Activated naive CD4-positive, alpha-beta T cell treated with anti-CD3 and anti-CD28 coated beads for 36 hours (primary cell): ENCODE measurements around the gene HPGDS. TPM values are rescaled to one million over a fixed set of nuclear protein-coding genes. Genes with fewer than 3 reads are reported as not detected.
"Not testable (repeated sequence)": the region's sequence is repeated elsewhere in the genome, so short reads cannot be mapped to it uniquely, and the experiment has no call there.

Experiments used
- CTCF ChIA-PET: fragments of 350-600 bp; sonication (Branson Sonifier 250); formaldehyde crosslinking; loops from one replicate; lab custom pipeline; 2021; ENCODE audit warnings: antibody characterized with exemption; lab: Charles Lee
- DNase-seq: peaks from one replicate; pipeline ENCODE4 v3.0.0-alpha.2; 2020
- H3K27ac Mint-ChIP-seq: one replicate; pipeline ENCODE4 v1.8.0; 2021; ENCODE audit warnings: mild to moderate bottlenecking, mixed read lengths
- H3K27me3 Mint-ChIP-seq: one replicate; pipeline ENCODE4 v1.8.0; 2021; ENCODE audit warnings: low read depth, mixed read lengths
- H3K36me3 Mint-ChIP-seq: one replicate; pipeline ENCODE4 v1.8.0; 2021; ENCODE audit warnings: low read depth, mixed read lengths
- H3K4me1 Mint-ChIP-seq: one replicate; pipeline ENCODE4 v1.8.0; 2021; ENCODE audit warnings: low read depth, mixed read lengths
- H3K4me3 Mint-ChIP-seq: one replicate; pipeline ENCODE4 v1.8.0; 2021; ENCODE audit warnings: mild to moderate bottlenecking, moderate library complexity, mixed read lengths
- H3K9me3 Mint-ChIP-seq: one replicate; pipeline ENCODE4 v1.8.0; 2021; ENCODE audit warnings: mixed read lengths
- intact Hi-C: fragments of 100-400 bp; cut with micrococcal nuclease; formaldehyde crosslinking; loops from one replicate; pipeline ENCODE4 v1.15.1; 2023
- total RNA-seq, 2 experiments: library from RNA; stranded (reverse); gene quantifications; one replicate each; pipeline ENCODE4 v1.2.3, GENCODE V29; 2021

HPGDS gene
- not detected for total RNA-seq

DNA sequence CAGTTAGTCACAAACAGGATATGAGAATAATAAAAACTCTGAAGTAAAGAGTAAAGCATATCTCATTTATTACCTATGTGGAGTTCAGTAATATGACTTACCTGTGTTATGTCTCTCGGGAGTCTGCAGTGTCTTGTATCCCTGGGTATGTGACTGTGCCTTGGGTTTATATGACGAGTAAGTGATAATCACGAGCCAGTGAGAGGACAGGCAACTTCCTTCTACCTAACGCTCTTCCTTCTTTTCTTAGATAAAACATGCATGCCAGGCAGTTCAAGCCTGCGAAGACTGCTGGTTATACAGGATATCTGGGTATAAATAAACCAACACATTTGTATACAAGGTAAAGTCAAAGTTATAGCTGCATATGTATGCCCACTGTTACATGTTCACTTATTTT, at the start of gene HPGDS:
TSS of gene HPGDS (minus strand) at position 143 of the 400 bp plus-strand sequence. CDS start 8,207 bp downstream, outside the sequence.
- H3K4me3 Mint-ChIP-seq = no peak within 1 kb of the TSS
- intact Hi-C loops = no loop called here
- H3K27me3 Mint-ChIP-seq = peaks cover 7% of the 10 kb centered on the region
- no peaks in the 10 kb centered on the region for H3K36me3 Mint-ChIP-seq
- H3K4me1 Mint-ChIP-seq = peaks cover 30% of the 10 kb centered on the region
- no peaks in the 10 kb centered on the region for H3K9me3 Mint-ChIP-seq
- no peak for DNase-seq
- H3K27ac Mint-ChIP-seq = no peak within 1 kb of the TSS
- CTCF ChIA-PET = interaction anchor here (1.3 kb wide), 1 partner anchor 36 kb away, joined by 6 read pairs; no protein-coding TSS in a partner anchor

DNA sequence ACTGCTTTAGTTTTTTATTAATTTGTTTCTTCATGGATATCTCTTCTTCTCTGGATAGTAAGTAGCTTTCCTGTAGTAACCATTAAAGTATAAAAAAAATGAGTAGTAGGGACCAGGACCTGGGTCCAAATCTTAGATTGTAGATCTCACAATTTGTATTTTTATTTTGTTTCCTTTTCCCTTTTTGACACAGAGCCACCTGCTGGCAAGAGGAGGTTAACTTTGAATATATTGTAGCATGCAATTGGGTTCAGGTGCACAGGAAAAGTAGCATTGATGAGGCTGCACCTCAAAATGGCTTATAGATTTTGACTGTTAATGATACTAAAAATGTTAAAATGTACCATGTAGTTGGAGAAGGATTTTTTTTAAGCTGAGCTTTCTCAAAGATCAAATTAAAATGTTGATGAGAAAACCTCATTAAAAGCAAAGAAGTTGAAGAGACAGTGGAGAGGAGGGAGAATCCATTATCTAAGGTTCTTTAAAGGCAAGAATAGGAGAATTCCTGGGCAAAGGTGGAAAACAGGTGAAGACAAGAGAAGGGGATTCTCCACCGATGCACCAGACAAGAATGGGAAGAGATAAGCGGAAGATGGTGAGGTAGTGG, 48.3 kb upstream of the HPGDS start:
- DNase-seq = peak; percentile 47
- H3K4me3 Mint-ChIP-seq = no peak overlapping the region
- H3K9me3 Mint-ChIP-seq = no peaks in the 10 kb centered on the region
- no peaks in the 10 kb centered on the region for H3K36me3 Mint-ChIP-seq
- H3K27me3 Mint-ChIP-seq = peaks cover 7% of the 10 kb centered on the region
- intact Hi-C loops = loop anchor here (1.0 to 5.0 kb wide), 4 partner anchors 52 to 600 kb away; no protein-coding TSS in a partner anchor
- no peaks in the 10 kb centered on the region for H3K4me1 Mint-ChIP-seq
- CTCF ChIA-PET = interaction anchor here (1.1 to 2.6 kb wide), 4 partner anchors 57 to 88 kb away, joined by 3 to 15 read pairs (median 6); no protein-coding TSS in a partner anchor
- H3K27ac Mint-ChIP-seq = no peak overlapping the region

DNA sequence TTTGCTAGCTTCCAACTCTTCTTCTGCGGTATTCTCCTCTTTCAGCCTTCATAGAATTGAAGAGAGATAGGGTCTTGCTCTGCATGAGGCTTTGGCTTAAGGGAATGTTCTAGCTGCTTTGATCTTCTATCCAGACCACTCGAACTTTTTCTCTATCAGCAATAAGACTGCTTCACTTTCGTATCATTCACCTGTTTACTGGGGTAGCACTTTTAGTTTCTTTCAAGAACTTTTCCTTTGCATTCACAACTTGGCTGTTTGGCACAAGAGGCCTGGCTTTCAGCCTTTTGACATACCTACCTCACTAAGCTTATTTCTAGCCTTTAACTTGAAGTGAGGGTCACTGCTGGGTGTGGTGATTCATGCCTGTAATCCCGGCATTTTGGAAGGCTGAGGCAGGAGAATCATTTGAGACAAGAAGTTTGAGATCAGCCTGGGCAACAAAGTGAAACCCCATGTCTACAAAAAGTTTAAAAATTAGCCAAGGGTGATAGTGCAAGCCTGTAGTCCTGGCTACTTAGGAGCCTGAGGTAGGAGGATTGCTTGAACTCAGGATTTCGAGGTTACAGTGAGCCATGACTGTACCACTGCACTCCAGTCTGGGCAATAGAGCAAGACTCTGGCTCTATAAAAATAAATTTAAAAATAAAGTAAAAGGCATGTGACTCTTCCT, 47.1 kb upstream of the HPGDS start:
- intact Hi-C loops = loop anchor here (1.0 to 5.0 kb wide), 3 partner anchors 51 to 492 kb away; no protein-coding TSS in a partner anchor
- CTCF ChIA-PET = interaction anchor here (0.6 to 2.6 kb wide), 6 partner anchors 56 to 230 kb away, joined by 3 to 15 read pairs (median 6); no protein-coding TSS in a partner anchor
- Mint-ChIP-seq H3K4me3 (no peak overlapping the region), H3K27ac (no peak overlapping the region), H3K27me3 (peaks cover 7% of the 10 kb centered on the region), H3K36me3 (no peaks in the 10 kb centered on the region), H3K9me3 (no peaks in the 10 kb centered on the region), H3K4me1 (no peaks in the 10 kb centered on the region)
- no peak for DNase-seq

DNA sequence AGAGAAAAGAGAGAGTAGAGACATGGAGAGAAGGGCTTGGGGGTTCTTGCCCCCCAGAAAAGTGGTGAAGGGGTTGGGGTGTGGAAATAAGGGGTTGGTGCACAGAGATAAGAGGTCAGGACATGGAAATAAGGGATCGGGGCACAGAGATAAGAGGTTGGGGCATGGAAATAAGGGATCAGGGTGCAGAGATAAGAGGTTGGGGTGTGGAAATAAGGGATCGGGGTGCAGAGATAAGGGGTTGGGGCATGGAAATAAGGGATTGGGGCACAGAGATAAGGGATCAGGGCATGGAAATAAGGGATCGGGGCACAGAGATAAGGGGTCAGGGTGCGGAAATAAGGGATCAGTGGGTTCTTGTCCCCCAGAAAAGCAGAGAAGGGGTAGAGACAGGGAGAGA, 45.3 kb upstream of the HPGDS start:
- H3K36me3 Mint-ChIP-seq, DNase-seq, H3K4me3 Mint-ChIP-seq, intact Hi-C loops, CTCF ChIA-PET, H3K27me3 Mint-ChIP-seq, H3K27ac Mint-ChIP-seq, H3K9me3 Mint-ChIP-seq, H3K4me1 Mint-ChIP-seq: not testable (repeated sequence)

DNA sequence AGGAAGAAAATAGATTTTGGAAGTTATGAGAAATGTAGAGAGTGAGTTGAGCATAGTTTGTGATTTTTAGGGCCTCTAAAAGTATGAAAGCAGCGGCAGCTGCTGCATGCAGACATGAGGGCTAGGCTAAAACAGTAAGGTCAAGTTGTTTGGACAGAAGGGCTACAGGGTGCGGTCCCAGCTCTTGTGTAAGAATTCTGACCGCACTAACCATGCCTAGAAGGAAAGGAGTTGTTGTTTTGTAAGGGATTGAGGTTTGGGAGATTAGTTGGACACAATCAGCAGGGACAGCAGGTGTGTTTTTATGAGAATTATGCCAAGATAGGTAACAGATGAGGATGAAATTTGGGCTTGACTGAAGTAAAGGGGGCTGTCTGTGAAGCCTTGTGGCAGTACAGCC, 42.8 kb upstream of the HPGDS start:
- H3K27me3 Mint-ChIP-seq, H3K27ac Mint-ChIP-seq, H3K4me1 Mint-ChIP-seq, intact Hi-C loops, H3K4me3 Mint-ChIP-seq, DNase-seq, H3K9me3 Mint-ChIP-seq, H3K36me3 Mint-ChIP-seq: not testable (repeated sequence)
- CTCF ChIA-PET = interaction anchor here (0.6 kb wide), 1 partner anchor 19 kb away, joined by 5 read pairs; no protein-coding TSS in a partner anchor

DNA sequence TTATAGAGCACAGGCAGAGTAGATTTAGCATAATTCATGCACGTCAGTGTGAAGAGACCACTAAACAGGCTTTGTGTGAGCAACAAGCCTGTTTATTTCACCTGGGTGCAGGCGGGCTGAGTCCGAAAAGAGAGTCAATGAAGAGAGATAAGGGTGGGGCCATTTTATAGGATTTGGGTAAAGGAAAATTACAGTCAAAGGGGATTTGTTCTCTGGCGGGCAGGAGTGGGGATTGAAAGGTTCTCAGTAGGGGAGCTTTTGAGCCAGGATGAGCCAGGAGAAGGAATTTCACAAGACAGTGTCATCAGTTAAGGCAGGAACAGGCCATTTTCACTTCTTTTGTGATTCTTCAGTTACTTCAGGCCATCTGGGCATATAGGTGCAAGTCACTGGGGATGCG, 40.3 kb upstream of the HPGDS start:
- CTCF ChIA-PET, H3K4me1 Mint-ChIP-seq, H3K36me3 Mint-ChIP-seq, DNase-seq, H3K4me3 Mint-ChIP-seq, H3K27me3 Mint-ChIP-seq, H3K27ac Mint-ChIP-seq, intact Hi-C loops, H3K9me3 Mint-ChIP-seq: not testable (repeated sequence)

DNA sequence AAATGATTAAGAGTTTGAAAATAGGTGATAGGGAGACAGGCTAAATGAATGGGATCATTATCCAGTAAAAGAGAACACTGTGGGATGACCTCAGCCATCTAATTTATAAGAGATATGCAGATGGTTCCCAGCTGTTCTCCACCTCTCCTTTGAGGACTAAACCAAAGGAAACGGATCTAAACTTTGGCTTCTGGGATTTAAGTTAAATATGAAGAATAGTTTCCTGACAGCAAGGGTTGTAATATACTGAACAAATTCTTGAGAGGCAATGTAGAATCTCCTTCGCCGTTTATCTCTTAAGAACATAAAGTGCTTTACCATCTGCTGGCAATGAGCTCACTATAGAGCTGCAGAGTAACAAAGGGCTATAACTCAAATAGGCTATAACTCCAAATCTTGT, 35.4 kb upstream of the HPGDS start:
- Mint-ChIP-seq H3K36me3 (no peaks in the 10 kb centered on the region), H3K27ac (no peak overlapping the region), H3K27me3 (peaks cover 5% of the 10 kb centered on the region), H3K4me3 (no peak overlapping the region), H3K9me3 (no peaks in the 10 kb centered on the region), H3K4me1 (no peaks in the 10 kb centered on the region)
- intact Hi-C loops = no loop called here
- CTCF ChIA-PET = interaction anchor here (1.2 kb wide), 1 partner anchor 29 kb away, joined by 4 read pairs; no protein-coding TSS in a partner anchor
- DNase-seq = no peak

DNA sequence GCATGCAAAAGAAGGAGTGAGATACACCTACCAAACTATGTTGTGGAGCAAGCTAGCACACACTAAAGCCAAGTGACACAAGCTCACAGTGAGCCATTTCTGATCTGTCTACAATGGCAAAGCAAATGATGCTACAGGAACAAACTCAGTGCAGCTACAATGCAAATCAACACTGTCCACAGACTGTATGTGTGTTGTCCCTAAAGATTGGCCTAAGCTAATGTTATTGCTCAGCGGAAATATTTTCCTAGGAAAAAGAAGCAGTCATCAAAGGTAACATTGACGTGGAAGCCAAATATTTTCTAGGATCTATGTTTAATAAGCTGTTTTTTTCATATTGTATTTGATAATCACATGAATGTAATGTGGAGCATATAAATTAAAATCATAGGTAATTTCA, 34.7 kb upstream of the HPGDS start:
- intact Hi-C loops = no loop called here
- CTCF ChIA-PET = interaction anchor here (1.2 kb wide), 2 partner anchors 30 to 71 kb away, joined by 3 to 4 read pairs; no protein-coding TSS in a partner anchor
- Mint-ChIP-seq H3K9me3 (no peaks in the 10 kb centered on the region), H3K4me1 (no peaks in the 10 kb centered on the region), H3K27ac (no peak overlapping the region), H3K36me3 (no peaks in the 10 kb centered on the region), H3K4me3 (no peak overlapping the region), H3K27me3 (peaks cover 5% of the 10 kb centered on the region)
- DNase-seq = no peak

DNA sequence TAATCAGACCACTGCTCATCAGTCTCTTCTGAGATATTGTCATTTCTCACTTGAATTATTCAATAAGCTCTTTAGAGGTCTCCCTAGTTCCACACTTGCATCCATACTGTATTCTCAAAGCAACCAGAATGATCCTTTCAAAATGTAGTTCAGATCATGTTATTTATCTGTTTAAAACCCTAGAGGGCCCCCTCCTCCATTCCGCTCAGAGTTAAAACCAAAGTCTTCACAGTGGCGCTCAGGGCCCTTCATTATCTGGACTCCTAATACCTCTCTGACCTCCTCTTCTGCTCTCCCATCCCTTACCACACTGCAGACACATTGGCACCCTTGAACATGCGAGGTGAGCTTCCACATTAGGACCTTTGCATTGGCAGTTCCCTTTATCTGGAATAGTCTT, 32.7 kb upstream of the HPGDS start:
- H3K27ac Mint-ChIP-seq = no peak overlapping the region
- H3K4me1 Mint-ChIP-seq = no peaks in the 10 kb centered on the region
- intact Hi-C loops = no loop called here
- H3K4me3 Mint-ChIP-seq = no peak overlapping the region
- peaks cover 6% of the 10 kb centered on the region for H3K27me3 Mint-ChIP-seq
- no peaks in the 10 kb centered on the region for H3K36me3 Mint-ChIP-seq
- H3K9me3 Mint-ChIP-seq = no peaks in the 10 kb centered on the region
- DNase-seq = no peak
- CTCF ChIA-PET = no interaction called here

DNA sequence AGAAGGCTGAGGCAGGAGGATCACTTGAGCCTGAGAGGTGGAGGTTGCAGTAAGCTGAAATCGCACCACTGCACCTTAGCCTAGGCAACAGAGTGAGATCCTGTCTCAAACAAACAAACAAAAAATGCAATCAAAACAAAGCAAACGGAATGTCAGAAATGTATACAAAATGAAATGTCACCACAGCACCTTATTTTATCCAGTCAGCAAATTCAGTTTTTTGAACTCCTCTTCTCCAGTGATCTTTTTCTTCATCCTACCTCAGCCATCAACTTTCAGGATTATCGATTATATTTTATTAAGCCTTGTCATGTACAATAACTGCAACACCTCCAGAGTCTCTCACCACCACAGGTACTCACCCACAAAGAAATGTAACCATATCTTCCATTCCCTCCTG, 31.1 kb upstream of the HPGDS start:
- DNase-seq = no peak
- intact Hi-C loops = no loop called here
- CTCF ChIA-PET = no interaction called here
- H3K9me3 Mint-ChIP-seq = no peaks in the 10 kb centered on the region
- no peak overlapping the region for H3K4me3 Mint-ChIP-seq
- no peaks in the 10 kb centered on the region for H3K4me1 Mint-ChIP-seq
- no peaks in the 10 kb centered on the region for H3K36me3 Mint-ChIP-seq
- H3K27ac Mint-ChIP-seq = no peak overlapping the region
- peaks cover 10% of the 10 kb centered on the region for H3K27me3 Mint-ChIP-seq

DNA sequence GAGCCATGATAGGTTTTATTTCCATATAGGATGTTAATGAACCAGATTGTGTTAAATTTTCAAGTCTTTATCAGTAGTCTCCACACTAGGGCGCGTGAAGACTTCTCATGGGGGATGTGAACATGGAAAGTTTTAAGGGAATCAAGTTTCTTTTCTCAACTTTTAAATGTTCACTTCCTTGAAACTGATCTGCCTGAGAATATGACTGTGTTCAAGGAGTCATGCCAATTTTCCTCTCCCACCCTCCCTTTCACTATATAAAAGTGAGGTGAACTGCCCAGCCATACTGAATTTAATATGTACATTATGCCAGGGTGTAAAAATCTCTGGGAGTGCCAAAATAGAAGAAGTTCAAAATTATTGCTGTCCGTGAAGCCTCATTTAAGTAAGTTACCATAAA, 30.4 kb upstream of the HPGDS start:
- CTCF ChIA-PET = no interaction called here
- intact Hi-C loops = no loop called here
- no peak overlapping the region for H3K27ac Mint-ChIP-seq
- no peak for DNase-seq
- H3K36me3 Mint-ChIP-seq = no peaks in the 10 kb centered on the region
- H3K9me3 Mint-ChIP-seq = no peaks in the 10 kb centered on the region
- H3K4me1 Mint-ChIP-seq = no peaks in the 10 kb centered on the region
- H3K4me3 Mint-ChIP-seq = no peak overlapping the region
- peaks cover 12% of the 10 kb centered on the region for H3K27me3 Mint-ChIP-seq

DNA sequence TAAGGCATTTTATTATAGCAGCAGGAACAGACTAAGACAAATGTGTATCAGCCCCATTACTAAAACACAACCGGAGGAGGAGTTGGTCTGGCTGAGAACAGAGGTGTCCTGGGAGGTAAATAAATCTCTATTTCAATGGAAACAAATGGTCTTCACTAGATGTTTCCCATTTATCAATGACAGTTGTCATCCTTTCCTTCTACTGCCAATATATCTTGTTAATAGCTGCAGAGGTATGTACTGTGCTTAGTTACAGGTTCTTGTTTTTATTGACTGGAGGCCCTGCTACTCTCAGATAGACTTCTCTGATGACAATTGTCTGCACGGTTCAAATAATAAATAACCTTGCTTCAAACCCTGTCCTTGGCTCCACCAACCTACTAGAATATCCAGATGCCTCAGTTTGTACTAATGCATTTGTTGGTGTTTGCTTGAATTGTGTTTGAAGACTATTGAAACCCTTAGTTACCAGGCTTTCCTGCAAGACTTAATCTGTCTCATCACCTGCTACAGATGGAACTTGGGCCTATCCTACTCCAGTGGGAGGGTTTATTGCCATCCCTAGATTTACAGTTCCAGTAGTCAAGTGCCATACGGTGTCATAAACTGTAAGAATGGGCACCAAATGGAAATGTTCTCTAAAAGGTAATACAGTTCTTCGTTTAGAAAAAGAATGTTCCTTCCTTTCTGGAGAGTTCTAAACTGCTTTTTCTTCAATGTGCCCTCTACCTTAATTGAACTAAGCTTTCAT, 29.8 kb upstream of the HPGDS start:
- no peak for DNase-seq
- H3K4me3 Mint-ChIP-seq = no peak overlapping the region
- intact Hi-C loops = no loop called here
- peaks cover 13% of the 10 kb centered on the region for H3K27me3 Mint-ChIP-seq
- no peaks in the 10 kb centered on the region for H3K4me1 Mint-ChIP-seq
- H3K36me3 Mint-ChIP-seq = no peaks in the 10 kb centered on the region
- CTCF ChIA-PET = no interaction called here
- no peaks in the 10 kb centered on the region for H3K9me3 Mint-ChIP-seq
- H3K27ac Mint-ChIP-seq = no peak overlapping the region
